ENCODE measurements around the gene TNKS2.
A peak's percentile ranks its signal among the peaks of the same experiment; 100 is the strongest.
"Not testable (repeated sequence)": the region's sequence is repeated elsewhere in the genome, so short reads cannot be mapped to it uniquely, and the experiment has no call there.

Gene TNKS2

GRCh38 chr10:91796331-91797047 lies 1.7 kb upstream of the TNKS2 start:
- DNase-seq (ENCODE audit: low read depth) = peak; percentile 15

DNA sequence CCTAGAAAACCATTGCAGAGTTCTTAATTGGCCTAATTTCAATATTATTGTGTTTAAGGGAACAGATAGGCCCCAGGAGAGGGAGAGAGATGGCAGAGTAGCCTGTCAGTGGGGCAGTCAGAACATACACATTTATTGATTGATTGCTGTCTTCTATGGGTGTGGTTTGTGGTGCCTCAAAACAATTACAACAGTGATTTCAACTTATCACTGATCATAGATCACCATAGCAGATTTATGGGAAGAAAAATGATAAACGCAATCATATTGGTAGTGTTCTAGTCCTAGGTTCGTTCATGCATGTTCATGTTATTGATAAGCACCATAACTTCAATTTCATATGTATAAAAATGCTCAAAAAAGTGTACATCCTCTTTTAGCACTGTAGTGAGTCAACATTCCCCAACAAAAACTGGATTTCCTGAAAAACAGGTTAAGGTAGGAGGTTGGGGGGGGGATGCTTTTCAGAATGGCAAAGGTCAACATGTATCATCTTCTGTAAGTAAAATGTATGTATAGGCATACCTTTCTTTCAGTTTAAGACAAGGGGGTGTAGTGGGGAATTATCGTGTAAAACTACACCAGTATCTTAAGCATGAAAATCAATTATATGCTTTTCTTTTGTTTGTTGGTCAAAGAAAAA lies 1.1 kb upstream of the TNKS2 start:
- DNase-seq (ENCODE audit: low read depth) = no peak

DNA sequence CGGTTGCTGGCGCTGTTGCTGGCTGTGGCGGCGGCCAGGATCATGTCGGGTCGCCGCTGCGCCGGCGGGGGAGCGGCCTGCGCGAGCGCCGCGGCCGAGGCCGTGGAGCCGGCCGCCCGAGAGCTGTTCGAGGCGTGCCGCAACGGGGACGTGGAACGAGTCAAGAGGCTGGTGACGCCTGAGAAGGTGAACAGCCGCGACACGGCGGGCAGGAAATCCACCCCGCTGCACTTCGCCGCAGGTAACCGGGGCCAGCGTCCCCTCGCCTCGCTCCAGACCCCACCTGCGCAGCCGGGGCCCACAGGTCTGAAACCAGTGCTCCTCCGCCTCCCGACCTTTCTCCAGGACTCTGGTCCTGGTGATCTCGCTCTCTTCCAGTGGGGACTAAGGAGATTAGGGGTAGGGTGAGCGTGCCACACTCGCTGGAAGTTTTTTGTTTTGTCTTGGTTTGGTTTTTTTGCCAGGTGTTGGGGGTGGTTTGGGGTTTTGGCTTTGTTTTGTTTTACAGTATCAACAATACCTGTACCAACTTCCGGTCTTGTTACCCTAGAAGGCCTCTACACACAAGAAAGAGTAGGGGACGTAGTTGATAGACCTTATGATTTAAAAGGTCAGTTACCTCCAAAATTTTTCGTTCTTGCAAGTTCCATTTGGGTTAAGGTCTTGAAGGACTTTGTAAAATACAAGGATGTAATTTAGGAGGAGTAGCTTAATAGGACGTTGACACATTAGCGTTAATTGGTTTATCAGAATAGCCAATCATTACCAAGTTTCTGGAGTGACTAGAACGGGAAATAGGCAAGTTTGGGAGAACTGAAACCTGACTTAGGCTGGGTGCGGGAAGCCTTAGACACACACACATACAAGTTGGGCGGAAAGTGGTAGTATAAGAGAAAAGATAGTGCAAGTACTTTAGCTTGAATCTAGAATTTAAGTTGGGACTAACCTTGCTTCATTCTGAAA lies 704 bp downstream of the TNKS2 start:
- DNase-seq (ENCODE audit: low read depth) = peak; percentile 12

GRCh38 chr10:91799612-91799975 lies 1.4 kb downstream of the TNKS2 start:
- no peak for DNase-seq (ENCODE audit: low read depth)

DNA sequence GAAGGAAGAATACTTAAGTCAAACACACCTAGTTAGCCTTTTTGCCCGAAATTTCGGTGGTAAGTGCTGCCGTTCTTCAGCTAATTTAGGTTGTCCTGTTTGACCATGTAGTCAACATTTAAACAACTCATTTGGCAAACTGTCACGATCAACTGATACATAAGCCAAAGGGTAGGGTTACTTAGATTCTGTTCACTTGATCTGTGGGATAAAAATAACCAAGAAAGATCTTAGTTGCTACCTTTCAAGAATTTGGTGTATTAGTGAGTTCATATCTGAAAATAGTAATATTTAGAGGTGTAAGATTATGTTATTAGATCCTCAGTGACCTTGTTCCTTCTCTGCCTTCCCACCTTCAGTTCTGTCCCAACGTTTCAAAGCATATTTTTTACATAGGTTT lies 2.0 kb downstream of the TNKS2 start:
- no peak for DNase-seq (ENCODE audit: low read depth)

DNA sequence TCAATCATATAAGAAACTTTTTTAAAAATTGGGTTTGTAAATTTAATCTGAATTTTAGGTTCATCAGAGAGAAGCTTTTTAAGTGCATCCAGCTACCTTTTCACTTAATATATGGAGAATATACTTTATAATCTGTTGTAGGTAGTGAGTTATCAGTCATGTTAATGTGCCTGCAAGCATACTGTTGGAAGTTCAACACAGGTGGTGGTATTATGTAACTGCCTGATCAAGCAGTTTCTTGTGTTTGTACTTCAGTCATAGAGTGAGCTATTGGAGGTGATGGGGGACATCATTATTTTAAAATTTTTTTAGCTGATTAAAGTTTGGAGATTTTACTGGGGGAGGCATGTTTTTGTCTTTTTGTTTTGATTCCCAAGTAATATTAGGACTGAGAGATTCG lies 2.5 kb downstream of the TNKS2 start:
- DNase-seq (ENCODE audit: low read depth) = no peak

- DNase-seq (ENCODE audit: low read depth) = no peak
Measured at GRCh38 chr10:91803386-91804125, 5.3 kb downstream of the TNKS2 start.

GRCh38 chr10:91804126-91804510 lies 5.9 kb downstream of the TNKS2 start:
- no peak for DNase-seq (ENCODE audit: low read depth)

DNA sequence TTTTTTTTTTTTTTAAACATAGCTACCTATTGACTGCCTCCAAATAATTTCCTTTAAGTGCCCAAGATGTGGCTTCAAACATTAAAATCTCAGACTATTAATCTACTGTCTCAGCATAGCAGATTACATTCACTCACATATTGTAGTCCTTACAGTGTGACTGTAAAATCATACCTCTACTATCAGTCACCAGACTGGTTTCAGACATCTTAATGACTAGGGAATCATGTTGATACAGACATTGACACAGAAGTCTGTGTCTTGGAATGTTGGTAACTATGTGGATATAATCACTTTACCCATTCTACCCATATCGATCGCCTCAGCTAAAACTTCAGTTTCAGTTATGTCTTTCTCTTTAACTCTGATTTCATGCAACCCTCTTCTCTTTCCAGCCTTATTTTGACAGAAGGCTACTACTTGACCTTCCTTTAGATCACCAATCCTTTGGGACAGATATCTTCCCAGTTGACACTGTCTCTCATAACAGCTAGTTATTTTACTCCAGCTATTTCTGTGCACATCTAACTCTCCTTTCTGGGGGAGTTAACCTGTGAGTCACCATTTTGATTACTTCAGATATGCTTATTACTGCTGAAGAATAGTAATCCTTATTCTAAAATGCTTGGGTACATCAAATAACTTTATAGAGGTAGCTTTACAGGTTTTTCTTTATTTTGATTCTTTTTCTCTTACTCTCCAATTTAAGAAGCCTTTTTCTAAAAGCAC lies 7.0 kb downstream of the TNKS2 start:
- DNase-seq (ENCODE audit: low read depth) = no peak

- not testable (repeated sequence) for DNase-seq (ENCODE audit: low read depth)
Measured at GRCh38 chr10:91807264-91807663, 9.0 kb downstream of the TNKS2 start.

DNA sequence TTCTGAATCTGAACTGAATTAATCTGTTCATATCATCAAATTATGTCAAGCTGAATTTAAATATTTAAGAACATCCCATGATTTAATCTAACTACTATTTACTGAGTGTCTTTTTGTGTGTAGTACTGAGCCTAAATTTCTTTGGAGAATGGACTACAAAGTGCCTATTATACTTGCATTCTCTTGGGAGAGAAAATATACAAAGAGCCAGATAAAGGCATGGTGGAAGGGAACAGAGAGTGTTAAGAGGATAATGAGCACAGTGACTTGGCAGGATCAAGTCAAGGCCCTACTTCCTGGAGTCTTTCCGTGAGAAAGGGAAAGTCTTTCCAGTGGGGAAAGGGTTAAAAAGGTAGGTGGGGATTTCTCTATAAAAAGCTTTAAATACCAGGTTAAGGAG lies 15.0 kb downstream of the TNKS2 start:
- no peak for DNase-seq (ENCODE audit: low read depth)

- DNase-seq (ENCODE audit: low read depth) = no peak
Measured at GRCh38 chr10:91816981-91817380, 18.8 kb downstream of the TNKS2 start.

DNA sequence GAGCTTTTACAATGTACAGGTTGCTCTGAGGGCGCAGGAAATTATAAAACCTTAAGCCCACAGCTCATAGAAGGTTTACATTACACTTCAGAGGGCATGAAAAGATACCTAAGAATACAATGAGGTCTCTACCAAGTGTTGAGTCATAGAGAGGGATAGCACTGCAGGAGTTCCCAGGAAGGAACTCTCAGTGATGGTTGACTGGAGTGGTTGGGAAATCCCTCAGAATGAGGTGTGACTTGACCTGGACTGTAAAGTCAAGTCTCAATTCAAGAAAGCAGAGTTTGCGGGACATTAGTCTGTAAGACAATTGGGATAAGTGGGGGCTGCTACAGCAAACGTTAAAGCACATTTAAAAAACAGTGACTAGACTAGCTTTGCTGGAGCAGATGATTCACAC lies 21.9 kb downstream of the TNKS2 start:
- no peak for DNase-seq (ENCODE audit: low read depth)

GRCh38 chr10:91824076-91824475 lies 25.9 kb downstream of the TNKS2 start:
- DNase-seq (ENCODE audit: low read depth) = no peak

- no peak for DNase-seq (ENCODE audit: low read depth)
Measured at GRCh38 chr10:91829268-91829667, 31.0 kb downstream of the TNKS2 start.

DNA sequence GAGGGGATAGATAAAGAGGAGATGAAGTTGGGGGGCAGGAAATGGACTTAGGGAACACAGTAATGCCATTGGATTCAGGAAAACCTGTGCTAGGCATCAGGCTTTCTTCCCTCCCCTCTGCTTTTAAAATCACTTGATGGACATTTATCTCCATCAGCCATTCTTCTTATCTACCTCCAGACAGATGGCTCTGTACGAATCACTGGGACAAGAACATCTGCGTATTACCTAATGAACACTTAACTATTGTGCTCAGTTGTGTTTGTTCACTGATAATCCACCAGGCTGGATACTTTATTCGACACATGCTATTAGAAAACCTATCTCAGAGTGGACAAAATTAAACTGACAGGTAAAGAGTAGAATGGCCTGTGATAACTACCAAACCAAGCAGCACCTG lies 40.0 kb downstream of the TNKS2 start:
- no peak for DNase-seq (ENCODE audit: low read depth)

- DNase-seq (ENCODE audit: low read depth) = no peak
Measured at GRCh38 chr10:91843083-91843482, 44.9 kb downstream of the TNKS2 start.

DNA sequence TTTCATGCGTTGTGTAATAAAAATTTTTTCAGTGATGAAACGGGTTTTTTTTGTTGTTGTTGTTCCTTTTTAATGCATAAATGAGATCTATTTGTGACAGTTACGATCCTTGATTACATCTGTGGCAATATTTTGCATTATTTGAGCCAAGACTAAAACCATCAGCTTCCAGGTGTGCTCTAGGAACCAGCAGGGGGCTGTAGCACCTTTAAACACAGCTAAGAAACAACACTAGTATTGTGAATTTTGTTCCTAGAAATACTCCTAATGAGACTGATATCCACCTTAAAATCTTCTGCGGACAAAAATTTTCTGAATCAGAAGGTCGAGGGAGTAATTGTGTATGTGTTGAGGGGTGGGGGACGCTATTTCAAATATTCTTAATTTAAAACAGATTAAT lies 58.4 kb downstream of the TNKS2 start:
- no peak for DNase-seq (ENCODE audit: low read depth)

- DNase-seq (ENCODE audit: low read depth) = no peak
Measured at GRCh38 chr10:91860885-91861284, 62.7 kb downstream of the TNKS2 start.

DNA sequence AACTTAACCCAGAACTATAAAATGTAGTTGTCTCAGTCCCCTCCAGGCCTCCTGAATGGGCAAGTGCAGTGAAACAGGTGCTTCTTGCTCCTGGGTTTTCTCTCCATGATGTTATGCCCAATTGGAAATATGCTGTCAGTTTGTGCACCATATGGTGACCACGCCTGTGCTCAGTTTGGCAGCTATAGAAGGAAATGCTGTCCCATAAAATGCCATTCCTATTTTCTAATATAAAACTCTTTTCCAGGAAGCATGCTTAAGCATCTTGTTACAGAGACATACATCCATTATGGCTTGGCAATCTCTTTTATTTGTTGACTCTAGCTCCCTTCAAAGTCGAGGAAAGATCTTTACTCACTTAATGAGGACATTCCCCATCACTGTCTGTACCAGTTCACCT lies 65.9 kb downstream of the TNKS2 start:
- no peak for DNase-seq (ENCODE audit: low read depth)

GRCh38 chr10:91864744-91865143 lies 66.5 kb downstream of the TNKS2 start:
- no peak for DNase-seq (ENCODE audit: low read depth)

All from stimulated activated CD8-positive, alpha-beta memory T cell treated with anti-CD3 and anti-CD28 coated beads, Interleukin-15, amount 100 ng/mL, for 24 hours (primary cell).